Activated CD8-positive, alpha-beta T cell treated with anti-CD3 and anti-CD28 coated beads, Interleukin-2, amount 10 ng/mL, durations not matched to agents 7 days and 5 days (primary cell): ENCODE results near the gene FRMD5. TPM values are rescaled to one million over a fixed set of nuclear protein-coding genes. Genes with fewer than 3 reads are reported as not detected.
A peak's percentile ranks its signal among the peaks of the same experiment; 100 is the strongest.
"Not testable (repeated sequence)": the region's sequence is repeated elsewhere in the genome, so short reads cannot be mapped to it uniquely, and the experiment has no call there.

Experiments
- ATAC-seq: fragments of 150-1000 bp; cut with Tn5 transposase; one replicate; pipeline ENCODE4 v1.10.0; 2021; ENCODE audit warnings: moderate library complexity
- CTCF ChIA-PET: fragments of 350-600 bp; sonication (Branson Sonifier 250); formaldehyde crosslinking; loops from one replicate; lab custom pipeline; 2021; ENCODE audit warnings: antibody characterized with exemption; lab: Charles Lee
- POLR2A ChIA-PET: fragments of 350-600 bp; sonication (Branson Sonifier 250); formaldehyde crosslinking; loops from one replicate; lab custom pipeline; 2021; ENCODE audit warnings: antibody characterized with exemption; lab: Charles Lee
- DNase-seq: peaks from one replicate; pipeline ENCODE4 v3.0.0-alpha.2; 2020
- H3K27ac Mint-ChIP-seq: one replicate; pipeline ENCODE4 v1.8.0; 2021; ENCODE audit warnings: mild to moderate bottlenecking, mixed read lengths
- H3K27me3 Mint-ChIP-seq: one replicate; pipeline ENCODE4 v1.8.0; 2021; ENCODE audit warnings: low read depth, mixed read lengths
- H3K36me3 Mint-ChIP-seq: one replicate; pipeline ENCODE4 v1.8.0; 2021; ENCODE audit warnings: low read depth, mixed read lengths
- H3K4me1 Mint-ChIP-seq: one replicate; pipeline ENCODE4 v1.8.0; 2021; ENCODE audit warnings: low read depth, mixed read lengths
- H3K4me3 Mint-ChIP-seq: one replicate; pipeline ENCODE4 v1.8.0; 2021; ENCODE audit warnings: mild to moderate bottlenecking, mixed read lengths
- H3K9me3 Mint-ChIP-seq: one replicate; pipeline ENCODE4 v1.8.0; 2022; ENCODE audit warnings: mixed read lengths; ENCODE audit not compliant: insufficient read depth
- total RNA-seq, 2 experiments: library from RNA; stranded (reverse); gene quantifications; one replicate each; pipeline ENCODE4 v1.2.3, GENCODE V29; 2021

The FRMD5 gene
- total RNA-seq, 2 experiments from 2014 or later, result not detected

GRCh38 chr15:43880406-43881194 lies 314.5 kb downstream of the FRMD5 start:
- ATAC-seq (no peak), DNase-seq (no peak)
- H3K4me3 Mint-ChIP-seq, result no peak overlapping the region
- H3K27me3 Mint-ChIP-seq, result no peaks in the 10 kb centered on the region
- no peak overlapping the region for H3K27ac Mint-ChIP-seq
- no peaks in the 10 kb centered on the region for H3K9me3 Mint-ChIP-seq
- ChIA-PET POLR2A (no interaction called here), CTCF (interaction anchor here (3.1 kb wide), 1 partner anchor 185 kb away, joined by 10 read pairs; no protein-coding TSS in a partner anchor)
- H3K36me3 Mint-ChIP-seq, result peaks cover 64% of the 10 kb centered on the region
- no peaks in the 10 kb centered on the region for H3K4me1 Mint-ChIP-seq

DNA sequence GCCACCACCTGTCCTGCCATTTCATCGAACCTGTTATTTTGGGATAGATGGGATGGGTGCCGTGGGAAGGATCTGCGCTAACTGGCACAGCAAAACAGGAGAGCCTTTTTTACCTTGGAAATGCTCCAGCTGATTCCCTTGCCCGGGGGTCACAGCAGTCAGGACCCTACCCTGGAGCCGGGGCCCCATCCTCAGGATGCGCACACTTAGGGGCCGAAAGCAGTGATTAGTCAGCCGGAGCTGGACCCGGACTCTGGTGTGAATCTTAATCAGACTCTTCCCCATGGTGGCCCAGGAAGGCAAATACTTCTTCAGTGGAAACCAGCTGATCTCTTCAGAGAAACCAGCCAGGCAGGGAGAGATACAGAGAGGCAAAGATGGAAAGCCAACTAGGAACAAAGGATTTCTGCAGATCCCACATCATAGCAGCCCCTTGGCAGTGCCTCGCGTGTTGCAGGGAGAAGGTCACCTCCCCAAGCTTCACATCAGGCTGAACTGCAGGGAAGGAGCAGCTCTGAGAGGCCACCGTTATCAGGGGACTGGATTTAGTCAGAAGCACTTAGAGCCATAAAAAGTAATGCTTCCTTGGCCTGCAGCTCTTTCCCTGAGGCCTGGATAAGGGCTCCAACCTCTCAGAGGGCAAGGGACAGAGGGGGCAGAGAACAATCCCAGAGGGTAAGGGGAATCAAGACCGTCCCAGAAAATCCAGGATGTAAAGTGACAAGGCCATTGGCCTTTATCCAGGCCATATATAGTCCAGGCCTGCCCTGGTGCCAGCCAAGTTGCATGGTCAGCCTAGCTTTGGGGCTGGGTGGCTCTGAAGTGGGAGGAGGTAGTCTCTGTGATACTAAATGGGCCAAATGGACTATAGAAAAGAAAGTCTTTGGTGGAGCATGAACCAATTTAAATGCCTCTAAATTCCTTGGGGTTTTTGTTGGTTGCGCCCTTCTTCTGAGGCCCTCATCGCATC lies 315.4 kb downstream of the FRMD5 start:
- H3K36me3 Mint-ChIP-seq, result peaks cover 64% of the 10 kb centered on the region
- no peak overlapping the region for H3K4me3 Mint-ChIP-seq
- H3K9me3 Mint-ChIP-seq, result no peaks in the 10 kb centered on the region
- no peak for DNase-seq
- H3K27ac Mint-ChIP-seq, result no peak overlapping the region
- POLR2A ChIA-PET, result no interaction called here
- no peaks in the 10 kb centered on the region for H3K4me1 Mint-ChIP-seq
- ATAC-seq, result no peak
- H3K27me3 Mint-ChIP-seq, result no peaks in the 10 kb centered on the region
- CTCF ChIA-PET, result no interaction called here

DNA sequence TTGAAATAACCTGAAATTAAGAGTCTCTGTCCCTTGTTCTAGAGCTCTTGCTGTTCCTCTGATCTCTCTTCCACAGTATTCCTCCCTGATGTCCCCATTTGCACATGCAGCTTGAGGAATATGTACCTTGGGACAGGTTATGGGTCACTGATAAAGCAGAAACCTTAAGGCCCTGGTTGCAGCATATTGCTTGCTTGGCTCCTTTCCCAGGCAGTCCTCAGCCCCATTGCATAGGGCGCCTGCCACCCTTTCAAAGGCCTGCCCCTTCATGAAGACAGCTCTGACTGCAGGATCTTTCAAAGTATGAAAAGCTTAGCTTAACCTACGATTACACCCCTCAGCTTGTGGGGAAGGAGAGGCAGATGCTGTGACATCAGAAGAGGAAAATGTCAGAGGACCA lies 316.6 kb downstream of the FRMD5 start:
- POLR2A ChIA-PET, result no interaction called here
- Mint-ChIP-seq H3K4me3 (no peak overlapping the region), H3K36me3 (peaks cover 63% of the 10 kb centered on the region), H3K27ac (no peak overlapping the region), H3K4me1 (no peaks in the 10 kb centered on the region), H3K27me3 (no peaks in the 10 kb centered on the region), H3K9me3 (no peaks in the 10 kb centered on the region)
- no peak for ATAC-seq
- CTCF ChIA-PET, result interaction anchor here (0.7 kb wide), 1 partner anchor 9 kb away, joined by 3 read pairs; no protein-coding TSS in a partner anchor
- DNase-seq, result no peak

DNA sequence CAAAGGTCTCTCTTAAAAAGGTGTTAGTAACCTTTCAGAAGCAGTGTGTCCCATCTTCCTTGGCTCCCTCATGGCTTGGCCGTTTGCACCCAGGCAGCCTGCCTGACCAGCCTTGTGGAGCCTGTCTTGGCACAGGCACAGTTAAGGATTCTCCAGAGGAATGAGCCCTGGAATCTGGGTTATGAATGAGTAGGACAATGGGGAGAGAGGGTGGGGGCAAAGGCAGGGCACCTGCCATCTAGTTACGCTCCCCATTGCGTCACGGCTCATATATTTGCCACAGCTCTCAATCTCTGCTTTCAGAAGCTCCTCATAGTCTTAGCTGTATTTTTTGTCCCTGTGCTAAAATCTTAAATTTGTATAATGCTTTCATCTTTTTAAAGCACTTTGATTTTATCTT lies 317.7 kb downstream of the FRMD5 start:
- Mint-ChIP-seq H3K27ac (no peak overlapping the region), H3K9me3 (no peaks in the 10 kb centered on the region), H3K36me3 (peaks cover 61% of the 10 kb centered on the region), H3K27me3 (no peaks in the 10 kb centered on the region), H3K4me1 (no peaks in the 10 kb centered on the region), H3K4me3 (no peak overlapping the region)
- DNase-seq, result no peak
- ChIA-PET POLR2A (interaction anchor here (1.1 kb wide), 1 partner anchor 77 kb away, joined by 3 read pairs; the partner anchor contains the start of genes HYPK and SERINC4), CTCF (no interaction called here)
- ATAC-seq, result no peak

GRCh38 chr15:43876872-43877271 lies 318.2 kb downstream of the FRMD5 start:
- H3K36me3 Mint-ChIP-seq, result peaks cover 63% of the 10 kb centered on the region
- no peaks in the 10 kb centered on the region for H3K9me3 Mint-ChIP-seq
- DNase-seq (no peak), ATAC-seq (no peak)
- H3K27me3 Mint-ChIP-seq, result no peaks in the 10 kb centered on the region
- no peak overlapping the region for H3K27ac Mint-ChIP-seq
- CTCF ChIA-PET, result no interaction called here
- POLR2A ChIA-PET, result interaction anchor here (1.1 kb wide), 1 partner anchor 76 kb away, joined by 3 read pairs; the partner anchor contains the start of genes HYPK and SERINC4
- no peak overlapping the region for H3K4me3 Mint-ChIP-seq
- no peaks in the 10 kb centered on the region for H3K4me1 Mint-ChIP-seq

DNA sequence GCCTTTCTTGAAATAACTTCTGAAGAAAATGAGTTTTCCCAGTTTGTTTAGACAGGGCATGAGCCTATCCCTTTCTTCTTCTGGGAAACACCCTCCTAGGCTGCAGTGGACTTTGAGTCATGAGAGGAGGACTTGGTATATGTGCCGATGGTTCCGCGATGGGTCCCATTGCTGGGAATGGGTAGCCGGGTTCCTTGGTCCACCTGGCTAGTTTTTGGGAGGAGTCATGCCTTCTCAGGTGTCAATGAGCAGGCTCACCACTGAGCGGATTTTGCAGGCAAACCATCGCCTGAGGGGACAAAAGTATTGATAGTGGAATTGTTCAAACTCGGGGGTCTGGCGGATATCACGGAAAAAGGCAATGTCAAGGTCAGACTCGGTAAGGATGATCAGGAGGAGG lies 321.4 kb downstream of the FRMD5 start:
- DNase-seq (no peak), ATAC-seq (no peak)
- Mint-ChIP-seq H3K36me3 (peaks cover 64% of the 10 kb centered on the region), H3K27me3 (no peaks in the 10 kb centered on the region), H3K4me1 (no peaks in the 10 kb centered on the region), H3K9me3 (no peaks in the 10 kb centered on the region), H3K27ac (no peak overlapping the region), H3K4me3 (no peak overlapping the region)
- ChIA-PET POLR2A (no interaction called here), CTCF (no interaction called here)

GRCh38 chr15:43872416-43873020 lies 322.6 kb downstream of the FRMD5 start:
- H3K9me3 Mint-ChIP-seq, result no peaks in the 10 kb centered on the region
- peak; percentile 29 for DNase-seq
- ChIA-PET CTCF (interaction anchor here (1.6 to 1.8 kb wide), 2 partner anchors 19 to 194 kb away, joined by 5 to 7 read pairs; no protein-coding TSS in a partner anchor), POLR2A (no interaction called here)
- no peak overlapping the region for H3K27ac Mint-ChIP-seq
- ATAC-seq, result no peak
- no peaks in the 10 kb centered on the region for H3K27me3 Mint-ChIP-seq
- H3K36me3 Mint-ChIP-seq, result peaks cover 65% of the 10 kb centered on the region
- H3K4me1 Mint-ChIP-seq, result peaks cover 1% of the 10 kb centered on the region
- no peak overlapping the region for H3K4me3 Mint-ChIP-seq

- CTCF ChIA-PET, result interaction anchor here (0.8 to 1.8 kb wide), 4 partner anchors 13 to 195 kb away, joined by 3 to 7 read pairs (median 4); no protein-coding TSS in a partner anchor
- no peaks in the 10 kb centered on the region for H3K27me3 Mint-ChIP-seq
- no peak overlapping the region for H3K27ac Mint-ChIP-seq
- H3K4me3 Mint-ChIP-seq, result no peak overlapping the region
- peaks cover 63% of the 10 kb centered on the region for H3K36me3 Mint-ChIP-seq
- ATAC-seq (no peak), DNase-seq (no peak)
- POLR2A ChIA-PET, result no interaction called here
- H3K9me3 Mint-ChIP-seq, result no peaks in the 10 kb centered on the region
- H3K4me1 Mint-ChIP-seq, result peaks cover 2% of the 10 kb centered on the region
Observed at GRCh38 chr15:43871835-43872234, 323.2 kb downstream of the FRMD5 start.

DNA sequence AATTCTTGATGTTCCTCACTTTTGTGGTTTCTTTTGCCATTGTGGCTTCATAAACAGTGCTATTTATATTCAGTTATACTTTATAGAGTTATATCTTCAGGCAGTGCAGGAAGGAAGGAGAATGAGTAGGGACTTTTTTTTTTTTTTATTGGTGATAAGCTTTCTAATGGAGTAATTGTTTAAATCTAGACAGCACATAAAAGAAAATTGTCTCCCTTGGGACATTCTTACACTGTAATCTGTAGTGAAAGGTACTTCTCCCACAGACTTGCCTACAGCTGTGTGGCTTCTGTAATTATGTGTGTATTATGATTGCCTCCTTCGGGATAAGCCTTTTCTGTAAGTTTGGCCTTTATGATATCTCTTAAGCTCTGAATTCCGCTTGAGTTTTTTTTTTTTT lies 326.7 kb downstream of the FRMD5 start:
- POLR2A ChIA-PET, result no interaction called here
- no peaks in the 10 kb centered on the region for H3K9me3 Mint-ChIP-seq
- ATAC-seq, result no peak
- H3K36me3 Mint-ChIP-seq, result peaks cover 55% of the 10 kb centered on the region
- peaks cover 2% of the 10 kb centered on the region for H3K4me1 Mint-ChIP-seq
- H3K27ac Mint-ChIP-seq, result no peak overlapping the region
- CTCF ChIA-PET, result interaction anchor here (1.0 to 1.5 kb wide), 3 partner anchors 10 to 27 kb away, joined by 3 read pairs; no protein-coding TSS in a partner anchor
- no peak overlapping the region for H3K4me3 Mint-ChIP-seq
- DNase-seq, result no peak
- H3K27me3 Mint-ChIP-seq, result no peaks in the 10 kb centered on the region

- no peaks in the 10 kb centered on the region for H3K27me3 Mint-ChIP-seq
- CTCF ChIA-PET, result interaction anchor here (1.4 kb wide), 1 partner anchor 15 kb away, joined by 3 read pairs; no protein-coding TSS in a partner anchor
- no peak for DNase-seq
- peaks cover 47% of the 10 kb centered on the region for H3K36me3 Mint-ChIP-seq
- POLR2A ChIA-PET, result no interaction called here
- no peak overlapping the region for H3K27ac Mint-ChIP-seq
- no peak for ATAC-seq
- H3K4me3 Mint-ChIP-seq, result no peak overlapping the region
- H3K9me3 Mint-ChIP-seq, result no peaks in the 10 kb centered on the region
- H3K4me1 Mint-ChIP-seq, result peaks cover 2% of the 10 kb centered on the region
Observed at GRCh38 chr15:43867096-43867495, 328.0 kb downstream of the FRMD5 start.

GRCh38 chr15:43866636-43867035 lies 328.4 kb downstream of the FRMD5 start:
- H3K27me3 Mint-ChIP-seq, ATAC-seq, DNase-seq, H3K27ac Mint-ChIP-seq, H3K4me1 Mint-ChIP-seq, H3K9me3 Mint-ChIP-seq, POLR2A ChIA-PET, H3K4me3 Mint-ChIP-seq: not testable (repeated sequence)
- CTCF ChIA-PET, result interaction anchor here (1.4 kb wide), 1 partner anchor 16 kb away, joined by 3 read pairs; no protein-coding TSS in a partner anchor
- peaks cover 42% of the 10 kb centered on the region for H3K36me3 Mint-ChIP-seq
